GM21737 (cell line): Measurements from ENCODE around the gene NDUFAF2.
"Not testable (repeated sequence)": the region's sequence is repeated elsewhere in the genome, so short reads cannot be mapped to it uniquely, and the experiment has no call there.

Experiments used
- ATAC-seq: cut with Tn5 transposase; IDR thresholded peaks from one replicate; pipeline ENCODE4 v1.9.1; 2021; ENCODE audit warnings: mild to moderate bottlenecking, moderate library complexity; ENCODE audit not compliant: unreplicated experiment

The NDUFAF2 gene

GRCh38 chr5:60992871-60993270 is 47.9 kb downstream of the NDUFAF2 start:
- ATAC-seq, result no peak

- no peak for ATAC-seq
Measured at GRCh38 chr5:60993425-60993824, 48.4 kb downstream of the NDUFAF2 start.

DNA sequence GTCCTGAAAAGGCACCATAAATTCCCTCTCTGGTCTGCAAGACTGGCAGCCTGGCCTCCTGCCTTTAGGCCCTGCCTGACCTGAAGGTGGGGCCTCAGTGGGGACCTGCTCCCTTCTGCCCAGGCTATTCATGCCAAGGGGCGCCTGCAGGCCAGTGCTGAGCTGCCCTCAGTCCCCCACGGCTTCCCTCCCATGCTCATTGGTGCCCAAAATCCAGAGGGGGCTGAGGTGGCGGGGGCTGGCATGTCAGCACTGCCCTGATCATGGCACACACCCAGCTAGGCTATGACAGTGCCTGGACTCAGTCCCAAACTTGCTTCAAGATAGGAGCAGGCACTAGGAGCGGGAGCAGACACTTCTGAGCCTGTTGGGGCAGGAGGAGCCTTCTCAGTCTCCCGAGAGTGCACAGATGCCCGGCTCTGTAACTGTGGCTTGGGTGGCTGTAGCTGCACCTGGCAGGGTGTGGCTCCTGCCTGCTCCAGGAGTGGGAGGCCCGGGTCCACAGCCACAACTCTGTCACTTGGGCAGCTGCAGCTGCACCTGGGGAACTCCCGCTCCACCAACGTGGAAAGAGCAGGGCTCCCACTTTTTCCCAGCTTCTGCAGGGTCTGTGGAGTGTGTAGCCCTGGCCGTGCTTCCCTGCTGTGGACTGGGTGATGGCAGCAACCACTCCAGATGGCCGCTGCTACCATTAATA is 49.0 kb downstream of the NDUFAF2 start:
- ATAC-seq, result no peak

GRCh38 chr5:60996368-60996767 is 51.4 kb downstream of the NDUFAF2 start:
- ATAC-seq, result no peak

GRCh38 chr5:60997721-60998120 is 52.7 kb downstream of the NDUFAF2 start:
- ATAC-seq, result no peak

GRCh38 chr5:61000887-61001286 is 55.9 kb downstream of the NDUFAF2 start:
- no peak for ATAC-seq

- no peak for ATAC-seq
Measured at GRCh38 chr5:61001647-61002046, 56.6 kb downstream of the NDUFAF2 start.

- ATAC-seq, result no peak
Measured at GRCh38 chr5:61002611-61003355, 57.8 kb downstream of the NDUFAF2 start.

DNA sequence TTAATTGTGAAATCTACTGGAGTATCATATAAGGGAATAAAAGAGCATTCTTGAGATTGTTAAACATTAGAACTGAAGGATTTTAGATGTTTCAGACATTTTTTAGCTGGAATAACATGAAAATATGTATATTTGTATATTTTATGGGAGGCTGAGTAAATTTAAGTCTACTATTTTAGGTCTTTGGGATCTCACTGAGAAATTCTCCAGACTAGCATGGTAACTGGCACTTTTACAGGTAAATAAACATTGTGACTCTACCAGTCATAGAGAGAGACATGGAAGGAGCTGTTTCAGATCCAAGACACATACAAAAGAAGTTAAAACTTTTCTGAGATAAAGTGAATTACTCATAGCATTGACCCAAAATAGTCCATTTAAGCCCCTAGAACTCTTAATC is 59.4 kb downstream of the NDUFAF2 start:
- no peak for ATAC-seq

GRCh38 chr5:61009907-61010306 is 64.9 kb downstream of the NDUFAF2 start:
- ATAC-seq, result no peak

DNA sequence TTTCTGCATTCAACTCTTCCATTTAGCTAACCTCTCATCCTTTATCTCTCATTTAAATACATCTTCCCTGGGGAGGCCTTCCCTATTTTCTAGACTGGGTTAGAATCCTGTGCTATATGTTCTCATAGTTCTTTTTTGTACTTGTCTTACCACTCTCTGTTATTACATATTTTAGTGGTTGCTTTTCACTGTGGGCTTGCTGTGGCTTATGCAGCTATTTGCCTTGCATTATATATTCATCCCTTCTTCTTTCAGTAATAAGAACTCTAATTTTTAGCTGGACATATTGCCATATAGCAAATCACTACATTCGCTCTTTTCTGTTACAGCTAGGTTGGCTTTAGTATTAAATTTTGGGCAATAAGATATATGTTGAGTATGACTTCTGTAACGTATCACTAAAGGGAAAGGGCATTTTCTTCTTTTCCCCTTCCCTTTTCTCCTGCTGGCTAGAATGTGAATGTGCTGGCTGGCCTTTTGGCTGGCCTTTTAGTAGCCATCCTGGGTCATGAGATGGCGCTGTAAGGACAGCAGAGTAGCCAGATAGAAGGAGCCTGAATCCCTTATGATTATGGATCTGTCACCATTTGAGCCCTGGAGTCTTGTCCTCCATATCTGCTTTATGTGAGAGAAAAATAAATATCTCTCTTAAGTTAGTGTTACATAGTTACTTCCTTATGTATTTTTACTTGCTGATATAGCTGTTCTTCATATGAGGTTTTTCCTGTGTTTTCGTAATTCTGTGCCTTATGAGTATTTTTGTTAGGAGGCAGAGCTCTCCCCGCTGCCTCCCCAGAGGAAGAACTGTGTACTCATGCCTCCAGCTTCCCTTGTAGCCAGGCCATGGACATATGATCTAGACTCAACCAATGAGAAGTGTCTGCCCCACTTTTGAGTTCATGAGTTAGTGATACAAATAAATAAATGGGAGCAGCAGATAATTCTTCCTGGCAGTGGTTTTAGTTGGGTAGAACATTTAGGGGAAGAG is 65.8 kb downstream of the NDUFAF2 start:
- no peak for ATAC-seq

GRCh38 chr5:61018062-61018461 is 73.1 kb downstream of the NDUFAF2 start:
- ATAC-seq, result no peak

GRCh38 chr5:61019642-61020041 is 74.6 kb downstream of the NDUFAF2 start:
- no peak for ATAC-seq

DNA sequence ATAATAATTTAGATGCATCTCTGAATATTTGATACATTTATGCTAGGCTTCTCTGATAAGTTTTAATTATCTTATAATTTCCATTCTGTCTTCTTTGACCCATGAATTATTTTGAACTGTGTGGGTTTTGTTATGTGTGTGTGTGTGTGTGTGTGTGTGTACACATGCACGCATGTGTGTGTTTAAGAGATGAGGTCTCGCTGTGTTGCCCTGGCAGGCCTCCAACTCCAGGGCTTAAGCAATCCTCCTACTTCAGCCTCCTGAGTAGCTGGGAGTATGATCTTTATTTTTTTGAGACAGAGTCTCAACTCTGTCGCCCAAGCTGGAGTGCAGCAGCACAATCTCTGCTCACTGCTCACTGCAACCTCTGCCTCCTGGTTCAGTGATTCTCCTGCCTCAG is 75.4 kb downstream of the NDUFAF2 start:
- ATAC-seq, result no peak

DNA sequence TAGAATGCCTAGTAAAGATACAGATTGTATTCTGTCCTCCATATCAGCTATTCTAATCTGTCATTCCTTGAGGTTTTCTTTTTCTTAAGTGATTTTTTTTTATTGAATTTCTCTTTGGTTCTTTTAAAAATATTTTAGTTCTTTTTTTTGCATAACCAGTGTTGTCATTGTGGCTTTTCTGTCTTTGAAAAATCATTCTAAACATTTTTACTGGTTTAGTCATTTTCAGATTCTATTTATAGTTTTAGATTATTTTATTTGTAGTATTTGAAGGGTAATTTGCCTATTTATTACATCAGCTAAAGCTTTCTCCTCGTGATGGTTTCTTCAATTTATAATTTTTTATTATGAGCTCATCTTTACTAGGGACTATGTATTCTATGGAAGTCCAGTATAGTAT is 78.1 kb downstream of the NDUFAF2 start:
- no peak for ATAC-seq

GRCh38 chr5:61026004-61026403 is 81.0 kb downstream of the NDUFAF2 start:
- no peak for ATAC-seq

GRCh38 chr5:61028382-61028781 is 83.4 kb downstream of the NDUFAF2 start:
- no peak for ATAC-seq

DNA sequence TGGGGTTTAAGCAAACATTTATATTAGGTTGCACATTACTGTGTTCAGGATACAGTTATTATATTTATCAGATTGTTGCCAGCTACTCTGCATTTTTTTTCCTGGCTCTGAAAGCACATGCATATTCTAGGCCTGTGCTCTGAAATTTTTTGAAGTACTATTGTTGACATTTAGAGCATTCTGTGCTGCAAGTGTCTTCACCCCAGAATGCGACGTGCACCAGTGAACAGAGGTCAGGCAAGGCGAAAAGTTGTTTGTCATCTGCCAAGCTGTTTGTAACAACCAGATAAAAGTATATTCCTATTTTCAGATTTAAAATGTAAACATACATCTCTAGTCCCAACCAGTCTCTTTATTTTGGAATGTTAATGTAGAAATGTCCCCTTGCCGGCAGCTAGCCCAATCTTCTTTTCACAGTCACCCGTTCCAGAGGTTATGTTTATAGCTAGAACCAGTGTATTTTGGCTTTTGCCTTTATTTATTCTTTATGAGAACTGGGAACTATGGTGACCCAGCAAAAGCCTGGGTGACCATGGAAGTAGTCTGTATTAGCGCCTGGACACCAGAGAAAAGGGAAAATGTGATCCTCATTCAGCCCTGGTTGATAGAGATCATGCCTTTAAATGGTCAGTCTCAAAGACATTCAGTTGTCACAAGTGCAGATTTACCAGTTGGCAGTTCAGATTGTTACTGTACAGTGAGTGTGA is 84.6 kb downstream of the NDUFAF2 start:
- no peak for ATAC-seq

DNA sequence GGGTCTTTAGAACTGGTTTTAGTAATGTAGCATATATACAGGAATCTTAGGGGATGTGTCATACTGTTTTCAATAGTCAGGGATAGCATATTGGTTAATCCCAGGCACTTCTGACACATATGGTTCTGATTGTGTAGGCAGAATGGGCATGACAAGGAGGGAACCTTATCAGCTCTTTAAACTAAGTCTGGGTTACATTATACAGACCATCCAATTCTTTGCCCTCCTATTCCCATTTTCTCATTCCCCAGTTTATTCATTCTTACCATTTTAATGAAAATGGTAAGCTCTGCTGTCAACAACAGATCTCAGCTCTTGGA is 85.1 kb downstream of the NDUFAF2 start:
- no peak for ATAC-seq

DNA sequence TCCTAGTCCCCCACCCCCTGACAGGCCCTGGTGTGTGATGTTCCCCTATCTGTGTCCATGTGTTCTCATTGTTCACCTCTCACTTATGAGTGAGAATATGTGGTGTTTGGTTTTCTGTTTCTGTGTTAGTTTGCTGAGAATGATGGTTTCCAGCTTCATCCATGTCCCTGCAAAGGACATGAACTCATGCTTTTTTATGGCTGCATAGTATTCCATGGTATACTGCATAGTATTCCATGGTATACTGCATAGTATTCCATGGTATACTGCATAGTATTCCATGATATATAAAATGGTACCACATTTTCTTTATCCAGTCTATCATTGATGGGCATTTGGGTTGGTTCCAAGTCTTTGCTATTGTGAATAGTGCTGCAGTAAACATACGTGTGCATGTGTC is 86.3 kb downstream of the NDUFAF2 start:
- not testable (repeated sequence) for ATAC-seq

GRCh38 chr5:61044545-61044944 is 99.5 kb downstream of the NDUFAF2 start:
- ATAC-seq, result no peak
